Esophagus muscularis mucosa (tissue), 3 donors: Measurements from ENCODE around the gene RBM15B.

Experiments used
- CTCF ChIP-seq, 3 experiments: fragments of 200-600 bp in 2 of 3; fragments of 450-650 bp in 1 of 3; sonication (generic) in 2 of 3; IDR thresholded peaks; one replicate each; pipeline ENCODE4 v1.5.1; 2017 to 2019; ENCODE audit warnings: antibody characterized with exemption in 3 of 3, mild to moderate bottlenecking in 2 of 3, moderate library complexity in 1 of 3
- POLR2A ChIP-seq: fragments of 450-650 bp; IDR thresholded peaks from one replicate; pipeline ENCODE4 v1.6.1; 2017; ENCODE audit warnings: antibody characterized with exemption, moderate library complexity, mild to moderate bottlenecking, low read depth
- POLR2AphosphoS5 ChIP-seq, 2 donors: sonication (generic); formaldehyde crosslinking; IDR thresholded peaks; one replicate each; pipeline ENCODE4 v1.6.1; 2017; ENCODE audit warnings: antibody characterized with exemption in 2 of 2

- TF ChIP-seq CTCF (IDR thresholded peaks at IDR 0.05) (no peak), POLR2A (no peak), POLR2AphosphoS5 (IDR thresholded peaks at IDR 0.05) (no peak)
These were observed 4.6 kb downstream of the RBM15B start for GRCh38 chr3:51395493-51396213.
